GM10248 (cell line): ENCODE data around the gene PXYLP1.

Experiments used
- CTCF ChIA-PET: fragments of 300-600 bp; sonication (Branson Sonifier 250); formaldehyde crosslinking; extraction: SDS; loops from one replicate; lab custom pipeline; 2021; ENCODE audit warnings: antibody characterized with exemption; lab: Yijun Ruan, JAX
- POLR2A ChIA-PET: fragments of 350-650 bp; sonication (Branson Sonifier 250); formaldehyde crosslinking; extraction: SDS; loops from one replicate; lab custom pipeline; 2020; ENCODE audit warnings: antibody characterized with exemption; lab: Yijun Ruan, JAX
- DNase-seq: peaks from one replicate; pipeline ENCODE4 v3.0.0; 2012; ENCODE audit errors: extremely low spot score
- TF ChIP-seq, protein P1 (sequence below): IDR thresholded peaks from 2 replicates; pipeline ENCODE4 v1.5.1; 2012; ENCODE audit warnings: mild to moderate bottlenecking, low read depth; ENCODE audit errors: extremely low read depth, missing control alignments, control extremely low read depth

PXYLP1 gene

DNA sequence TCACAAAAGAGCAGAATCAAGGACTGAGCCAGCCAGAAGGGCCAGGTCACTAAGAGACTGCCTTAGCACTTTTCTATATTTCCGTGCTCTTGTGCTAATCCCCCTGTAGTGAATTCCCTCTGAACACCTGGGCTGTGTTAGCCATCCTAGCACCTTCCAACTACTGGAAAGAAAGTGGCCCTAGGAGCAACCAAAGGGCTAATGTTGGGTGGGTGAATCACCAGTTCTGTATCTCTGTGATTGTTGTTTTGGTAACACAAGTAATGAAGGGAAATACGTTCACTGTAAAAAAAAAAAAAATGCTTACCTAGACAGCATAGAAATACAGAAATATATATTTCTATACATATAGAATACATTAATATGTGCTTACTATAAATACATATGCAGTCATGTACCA lies 43.9 kb downstream of the PXYLP1 start:
- TF ChIP-seq, protein P1, sequence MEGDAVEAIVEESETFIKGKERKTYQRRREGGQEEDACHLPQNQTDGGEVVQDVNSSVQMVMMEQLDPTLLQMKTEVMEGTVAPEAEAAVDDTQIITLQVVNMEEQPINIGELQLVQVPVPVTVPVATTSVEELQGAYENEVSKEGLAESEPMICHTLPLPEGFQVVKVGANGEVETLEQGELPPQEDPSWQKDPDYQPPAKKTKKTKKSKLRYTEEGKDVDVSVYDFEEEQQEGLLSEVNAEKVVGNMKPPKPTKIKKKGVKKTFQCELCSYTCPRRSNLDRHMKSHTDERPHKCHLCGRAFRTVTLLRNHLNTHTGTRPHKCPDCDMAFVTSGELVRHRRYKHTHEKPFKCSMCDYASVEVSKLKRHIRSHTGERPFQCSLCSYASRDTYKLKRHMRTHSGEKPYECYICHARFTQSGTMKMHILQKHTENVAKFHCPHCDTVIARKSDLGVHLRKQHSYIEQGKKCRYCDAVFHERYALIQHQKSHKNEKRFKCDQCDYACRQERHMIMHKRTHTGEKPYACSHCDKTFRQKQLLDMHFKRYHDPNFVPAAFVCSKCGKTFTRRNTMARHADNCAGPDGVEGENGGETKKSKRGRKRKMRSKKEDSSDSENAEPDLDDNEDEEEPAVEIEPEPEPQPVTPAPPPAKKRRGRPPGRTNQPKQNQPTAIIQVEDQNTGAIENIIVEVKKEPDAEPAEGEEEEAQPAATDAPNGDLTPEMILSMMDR: no peak
- ChIA-PET CTCF (no interaction called here), POLR2A (no interaction called here)
- no peak for DNase-seq

DNA sequence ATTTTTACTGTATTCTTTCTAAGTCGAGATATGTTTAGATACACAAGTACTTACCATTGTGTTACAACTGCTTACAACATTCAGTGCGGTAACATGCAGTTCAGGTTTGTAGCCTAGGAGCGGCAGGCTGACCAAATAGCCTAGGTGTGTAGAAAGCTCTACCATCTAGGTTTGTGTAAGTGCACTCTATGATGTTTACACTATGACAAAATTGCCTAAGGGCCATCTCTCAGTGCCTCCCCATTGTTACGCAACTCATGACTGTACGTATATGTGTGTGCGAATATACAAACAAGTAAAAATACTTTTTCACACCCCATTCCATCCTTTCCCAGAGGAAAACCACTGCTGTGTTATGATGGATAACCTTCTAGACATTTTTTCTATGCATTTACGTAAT lies 44.3 kb downstream of the PXYLP1 start:
- no peak for DNase-seq
- TF ChIP-seq, protein P1: no peak
- ChIA-PET CTCF (no interaction called here), POLR2A (no interaction called here)

DNA sequence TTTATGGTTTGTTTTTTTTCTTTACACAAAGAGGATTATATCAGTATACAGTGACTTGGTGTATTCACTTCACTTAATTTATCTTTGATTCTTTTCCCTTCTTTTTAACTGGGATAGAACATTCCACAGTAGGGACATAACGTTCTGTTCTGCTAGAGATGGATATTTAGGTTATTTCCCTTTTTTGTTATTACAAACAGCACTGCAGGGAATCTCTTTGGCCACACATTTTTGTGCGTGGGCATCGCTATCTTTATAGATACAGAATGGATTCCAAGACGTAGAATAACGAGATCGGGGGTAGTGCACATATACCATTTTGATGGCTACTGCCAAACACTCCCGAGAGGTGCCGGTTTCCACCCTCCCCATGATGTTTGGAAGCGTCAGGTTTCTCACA lies 44.8 kb downstream of the PXYLP1 start:
- TF ChIP-seq, protein P1: no peak
- POLR2A ChIA-PET: no interaction called here
- CTCF ChIA-PET: interaction anchor here (1.4 to 6.0 kb wide), 2 partner anchors 21 to 45 kb away, joined by 4 to 40 read pairs; partner anchors contain the start of gene PXYLP1
- DNase-seq: no peak

DNA sequence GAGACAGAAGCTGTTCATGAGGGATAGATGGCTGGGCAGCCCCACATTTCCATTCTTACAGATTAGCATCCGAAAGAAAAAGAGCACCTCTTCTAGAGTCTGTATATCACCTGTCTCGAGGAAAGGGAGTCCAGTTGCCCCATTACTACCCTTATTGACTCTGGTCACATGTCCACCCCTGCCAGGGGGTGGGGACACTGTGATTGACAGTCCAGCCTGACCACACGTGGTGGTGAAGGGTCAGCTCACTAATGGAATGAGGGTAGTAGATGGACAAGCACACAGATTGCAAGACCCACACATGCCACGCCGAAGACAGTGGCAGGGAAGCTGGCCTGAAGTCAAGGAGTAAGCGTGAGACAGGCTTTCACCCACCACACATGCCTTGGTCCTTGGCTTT lies 45.8 kb downstream of the PXYLP1 start:
- TF ChIP-seq, protein P1: no peak
- ChIA-PET POLR2A (no interaction called here), CTCF (interaction anchor here (1.4 to 6.0 kb wide), 2 partner anchors 23 to 46 kb away, joined by 4 to 40 read pairs; partner anchors contain the start of gene PXYLP1)
- DNase-seq: no peak

DNA sequence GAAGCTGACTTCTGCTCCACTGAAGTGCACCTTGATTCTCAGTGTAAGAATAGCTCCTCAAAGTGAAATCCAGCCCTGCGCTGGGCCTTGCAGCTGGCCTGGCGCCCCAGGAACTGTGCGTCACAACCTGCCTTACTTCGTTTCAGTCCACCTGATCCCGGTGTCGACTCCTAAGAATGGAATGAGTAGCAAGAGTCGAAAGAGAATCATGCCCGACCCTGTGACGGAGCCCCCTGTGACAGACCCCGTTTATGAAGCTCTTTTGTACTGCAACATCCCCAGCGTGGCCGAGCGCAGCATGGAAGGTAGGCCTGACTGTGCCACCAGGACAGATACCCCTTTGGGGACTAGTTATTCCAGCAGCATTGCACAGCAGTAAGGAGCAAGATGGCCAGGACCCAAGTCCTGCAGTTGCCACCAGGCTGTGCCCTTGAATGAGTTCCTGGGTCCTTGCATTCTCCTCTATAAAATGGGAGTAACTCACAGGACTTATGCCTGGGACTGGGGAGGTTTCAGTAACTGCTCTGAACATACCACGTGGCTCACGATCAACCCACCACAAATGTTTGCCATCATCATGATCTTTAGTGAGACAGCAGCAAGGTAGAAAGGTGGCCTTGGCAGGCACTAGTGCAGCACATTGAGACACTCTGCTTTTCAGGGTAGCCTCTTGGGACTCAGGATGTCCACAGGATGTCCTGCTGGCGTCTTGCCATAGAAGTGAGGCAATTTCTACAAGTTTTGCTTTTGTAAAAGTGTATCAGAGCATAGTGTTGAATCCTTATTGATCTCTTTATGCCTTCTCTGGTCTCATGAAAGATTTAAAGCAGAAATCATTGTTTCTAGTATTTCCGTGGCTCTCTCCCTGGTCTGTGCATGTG lies 46.8 kb downstream of the PXYLP1 start:
- DNase-seq: no peak
- CTCF ChIA-PET: interaction anchor here (1.4 to 6.0 kb wide), 4 partner anchors 11 to 47 kb away, joined by 4 to 40 read pairs (median 4); partner anchors contain the start of gene PXYLP1
- POLR2A ChIA-PET: no interaction called here
- TF ChIP-seq, protein P1: no peak

DNA sequence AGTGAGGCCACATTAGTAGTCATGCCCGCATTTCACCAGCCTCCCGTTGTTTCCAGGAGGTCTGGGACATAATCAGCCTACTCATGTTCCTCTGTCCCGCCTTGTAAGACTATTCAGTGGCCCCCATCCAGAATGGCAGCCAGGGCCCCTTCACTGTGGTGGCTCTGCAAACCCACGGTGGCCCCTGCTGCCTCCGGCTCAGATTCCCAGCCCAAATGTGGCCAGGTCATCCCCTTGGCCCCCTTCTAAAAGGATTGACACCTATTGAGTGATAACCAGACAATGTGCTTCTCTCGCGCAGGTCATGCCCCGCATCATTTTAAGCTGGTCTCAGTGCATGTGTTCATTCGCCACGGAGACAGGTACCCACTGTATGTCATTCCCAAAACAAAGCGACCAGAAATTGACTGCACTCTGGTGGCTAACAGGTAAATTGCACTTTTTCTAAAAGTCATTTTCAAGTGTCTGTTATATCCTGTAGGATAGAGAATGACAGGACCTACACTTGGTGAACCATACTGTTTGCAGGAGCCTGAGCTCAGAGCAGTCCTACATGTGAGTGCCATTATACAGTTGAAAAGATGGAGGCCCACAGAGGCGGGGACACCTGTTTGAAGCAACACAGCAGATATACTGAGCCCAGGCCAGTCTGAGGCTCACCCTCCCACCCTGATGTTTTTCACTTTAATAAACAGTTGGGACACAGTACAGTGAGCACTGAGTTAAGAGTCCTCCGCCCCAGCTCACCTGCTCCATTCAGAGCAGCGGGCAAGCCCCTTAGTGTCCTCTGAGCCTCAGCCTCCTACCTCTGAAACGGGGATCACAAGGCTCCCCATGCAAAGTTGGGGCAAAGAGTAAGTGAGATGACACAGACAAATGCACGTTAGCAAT lies 47.7 kb downstream of the PXYLP1 start:
- TF ChIP-seq, protein P1: peak; percentile 34
- DNase-seq: peak; percentile 56
- ChIA-PET CTCF (interaction anchor here (1.4 to 6.0 kb wide), 5 partner anchors 12 to 48 kb away, joined by 3 to 40 read pairs (median 5); partner anchors contain the start of gene PXYLP1), POLR2A (no interaction called here)
